ENCODE measurements around the gene ELOB.

Gene ELOB

GRCh38 chr16:2778630-2778958 is 1.5 kb upstream of the ELOB start:
- WGBS, result 97% methylated on average over 12 of the region's 12 CpGs
- Histone ChIP-seq H3K4me1 (ENCODE audit: insufficient read depth, low read length) (0 out of 2 replicates have a peak, but pooled peaks cover 8% of the 10 kb centered on the region), H3K9me3 (ENCODE audit: insufficient read depth, low read depth, low read length) (no peaks in the 10 kb centered on the region), H3K36me3 (ENCODE audit: insufficient read depth, low read length) (peaks cover 23% of the 10 kb centered on the region), H3K27me3 (ENCODE audit: insufficient read depth, low read length) (no peaks in the 10 kb centered on the region), H3K9ac (ENCODE audit: low read depth, low read length) (no peak overlapping the region), H3K4me3 (ENCODE audit: low read length) (peak overlapping the region; percentile 94), H3K27ac (ENCODE audit: low read depth, low read length) (no peak overlapping the region)

GRCh38 chr16:2777903-2778629 is 986 bp upstream of the ELOB start:
- H3K4me1 ChIP-seq (ENCODE audit: insufficient read depth, low read length), result 0 out of 2 replicates have a peak, but pooled peaks cover 8% of the 10 kb centered on the region
- peak overlapping the region; percentile 100 for H3K9ac ChIP-seq (ENCODE audit: low read depth, low read length)
- 20% methylated on average over 27 of the region's 27 CpGs for WGBS
- peak overlapping the region; percentile 94 for H3K4me3 ChIP-seq (ENCODE audit: low read length)
- H3K27ac ChIP-seq (ENCODE audit: low read depth, low read length), result peak overlapping the region; percentile 99
- H3K36me3 ChIP-seq (ENCODE audit: insufficient read depth, low read length), result peaks cover 28% of the 10 kb centered on the region
- no peaks in the 10 kb centered on the region for H3K9me3 ChIP-seq (ENCODE audit: insufficient read depth, low read depth, low read length)
- no peaks in the 10 kb centered on the region for H3K27me3 ChIP-seq (ENCODE audit: insufficient read depth, low read length)

DNA sequence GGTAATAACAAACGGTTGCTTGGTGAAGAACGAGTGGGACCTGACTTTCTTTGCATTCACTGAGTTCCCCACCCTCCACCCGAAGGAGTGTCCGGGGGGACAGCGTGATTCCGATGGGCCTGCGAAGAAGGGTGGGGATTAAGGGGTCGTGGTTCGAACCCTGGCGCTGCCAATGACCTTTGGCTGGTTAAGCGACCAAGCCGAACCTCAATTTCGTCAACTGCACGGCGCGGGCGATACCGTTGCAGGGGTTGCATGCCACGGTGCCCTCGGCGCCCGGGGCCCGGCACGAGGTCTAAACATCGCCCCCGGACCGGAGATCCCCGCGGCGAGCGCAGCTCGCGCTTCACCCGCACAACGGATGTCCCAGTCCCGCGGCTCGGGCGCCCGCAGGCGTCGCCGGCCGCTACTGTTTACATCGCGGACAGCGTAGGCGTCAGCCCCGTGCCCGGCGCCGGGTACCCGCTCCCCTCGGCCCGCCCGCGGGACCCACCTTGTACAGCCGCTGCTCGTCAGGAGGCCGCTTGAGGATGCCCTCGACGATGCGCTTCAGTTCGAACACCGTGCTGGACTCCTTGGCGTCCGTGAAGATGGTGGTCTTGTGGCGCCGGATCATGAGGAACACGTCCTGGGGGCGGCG is 460 bp downstream of the ELOB start:
- Histone ChIP-seq H3K4me1 (ENCODE audit: insufficient read depth, low read length) (0 out of 2 replicates have a peak, but pooled peaks cover 8% of the 10 kb centered on the region), H3K36me3 (ENCODE audit: insufficient read depth, low read length) (peaks cover 42% of the 10 kb centered on the region), H3K9me3 (ENCODE audit: insufficient read depth, low read depth, low read length) (no peaks in the 10 kb centered on the region), H3K4me3 (ENCODE audit: low read length) (peak overlapping the region; percentile 94), H3K27me3 (ENCODE audit: insufficient read depth, low read length) (no peaks in the 10 kb centered on the region), H3K9ac (ENCODE audit: low read depth, low read length) (peak overlapping the region; percentile 95), H3K27ac (ENCODE audit: low read depth, low read length) (peak overlapping the region; percentile 73; the same call in 1 of the 2 replicates)
- WGBS, result under 1% methylated on average over 72 of the region's 72 CpGs

GRCh38 chr16:2775765-2776499 is 1.1 kb downstream of the ELOB start:
- H3K27me3 ChIP-seq (ENCODE audit: insufficient read depth, low read length), result no peaks in the 10 kb centered on the region
- 0 out of 2 replicates have a peak, but pooled peaks cover 8% of the 10 kb centered on the region for H3K4me1 ChIP-seq (ENCODE audit: insufficient read depth, low read length)
- H3K9me3 ChIP-seq (ENCODE audit: insufficient read depth, low read depth, low read length), result no peaks in the 10 kb centered on the region
- peak overlapping the region; percentile 73; the same call in 1 of the 2 replicates for H3K27ac ChIP-seq (ENCODE audit: low read depth, low read length)
- H3K9ac ChIP-seq (ENCODE audit: low read depth, low read length), result peak overlapping the region; percentile 95
- peak overlapping the region; percentile 94 for H3K4me3 ChIP-seq (ENCODE audit: low read length)
- H3K36me3 ChIP-seq (ENCODE audit: insufficient read depth, low read length), result peaks cover 49% of the 10 kb centered on the region
- 61% methylated on average over 11 of the region's 11 CpGs for WGBS

DNA sequence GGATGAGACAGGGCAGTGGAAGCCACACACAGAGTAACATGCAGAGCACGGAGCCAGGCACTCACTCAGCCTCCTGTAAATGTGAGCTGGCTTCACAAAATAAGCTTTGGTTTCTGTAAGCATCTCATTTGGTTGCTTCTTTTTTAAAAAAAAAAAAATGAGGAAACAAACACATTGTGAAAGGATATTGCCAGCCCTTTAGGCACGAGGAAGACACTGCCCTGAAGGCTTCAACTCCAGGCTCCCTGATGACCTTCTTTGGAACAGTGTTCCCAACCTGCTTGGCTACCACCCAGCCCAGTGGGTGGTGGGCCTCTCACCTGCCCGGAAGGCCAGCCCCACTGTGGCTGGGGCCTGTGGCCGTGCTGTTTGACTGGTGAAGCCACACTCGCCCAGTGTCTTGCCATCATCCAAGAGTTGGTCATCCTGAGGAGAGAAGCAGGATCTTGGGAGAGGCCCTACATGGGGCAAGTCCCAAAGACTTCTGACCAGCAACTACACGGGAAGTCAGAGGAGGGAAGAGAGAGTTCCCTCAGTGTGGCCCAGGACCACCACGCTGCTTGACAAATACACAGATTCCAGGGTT is 1.9 kb downstream of the ELOB start:
- Histone ChIP-seq H3K36me3 (ENCODE audit: insufficient read depth, low read length) (peaks cover 56% of the 10 kb centered on the region), H3K9ac (ENCODE audit: low read depth, low read length) (no peak overlapping the region), H3K9me3 (ENCODE audit: insufficient read depth, low read depth, low read length) (no peaks in the 10 kb centered on the region), H3K27ac (ENCODE audit: low read depth, low read length) (no peak overlapping the region; the same call in 1 of the 2 replicates), H3K4me1 (ENCODE audit: insufficient read depth, low read length) (0 out of 2 replicates have a peak, but pooled peaks cover 8% of the 10 kb centered on the region), H3K4me3 (ENCODE audit: low read length) (no peak overlapping the region; the same call in 1 of the 2 replicates), H3K27me3 (ENCODE audit: insufficient read depth, low read length) (no peaks in the 10 kb centered on the region)
- 89% methylated on average over 7 of the region's 7 CpGs for WGBS

GRCh38 chr16:2774161-2774891 is 2.8 kb downstream of the ELOB start:
- Histone ChIP-seq H3K36me3 (ENCODE audit: insufficient read depth, low read length) (peaks cover 65% of the 10 kb centered on the region), H3K9me3 (ENCODE audit: insufficient read depth, low read depth, low read length) (no peaks in the 10 kb centered on the region), H3K4me3 (ENCODE audit: low read length) (no peak overlapping the region), H3K27ac (ENCODE audit: low read depth, low read length) (no peak overlapping the region), H3K27me3 (ENCODE audit: insufficient read depth, low read length) (no peaks in the 10 kb centered on the region), H3K9ac (ENCODE audit: low read depth, low read length) (no peak overlapping the region), H3K4me1 (ENCODE audit: insufficient read depth, low read length) (0 out of 2 replicates have a peak, but pooled peaks cover 8% of the 10 kb centered on the region)
- 78% methylated on average over 6 of the region's 7 CpGs for WGBS

- Histone ChIP-seq H3K9me3 (ENCODE audit: insufficient read depth, low read depth, low read length) (no peaks in the 10 kb centered on the region), H3K4me3 (ENCODE audit: low read length) (no peak overlapping the region), H3K27ac (ENCODE audit: low read depth, low read length) (peak overlapping the region; percentile 59; the same call in 1 of the 2 replicates), H3K9ac (ENCODE audit: low read depth, low read length) (no peak overlapping the region), H3K36me3 (ENCODE audit: insufficient read depth, low read length) (peaks cover 74% of the 10 kb centered on the region), H3K27me3 (ENCODE audit: insufficient read depth, low read length) (no peaks in the 10 kb centered on the region), H3K4me1 (ENCODE audit: insufficient read depth, low read length) (0 out of 2 replicates have a peak, but pooled peaks cover 5% of the 10 kb centered on the region)
- WGBS, result 90% methylated on average over 11 of the region's 12 CpGs
Measured at GRCh38 chr16:2773188-2773968, 3.7 kb downstream of the ELOB start.

DNA sequence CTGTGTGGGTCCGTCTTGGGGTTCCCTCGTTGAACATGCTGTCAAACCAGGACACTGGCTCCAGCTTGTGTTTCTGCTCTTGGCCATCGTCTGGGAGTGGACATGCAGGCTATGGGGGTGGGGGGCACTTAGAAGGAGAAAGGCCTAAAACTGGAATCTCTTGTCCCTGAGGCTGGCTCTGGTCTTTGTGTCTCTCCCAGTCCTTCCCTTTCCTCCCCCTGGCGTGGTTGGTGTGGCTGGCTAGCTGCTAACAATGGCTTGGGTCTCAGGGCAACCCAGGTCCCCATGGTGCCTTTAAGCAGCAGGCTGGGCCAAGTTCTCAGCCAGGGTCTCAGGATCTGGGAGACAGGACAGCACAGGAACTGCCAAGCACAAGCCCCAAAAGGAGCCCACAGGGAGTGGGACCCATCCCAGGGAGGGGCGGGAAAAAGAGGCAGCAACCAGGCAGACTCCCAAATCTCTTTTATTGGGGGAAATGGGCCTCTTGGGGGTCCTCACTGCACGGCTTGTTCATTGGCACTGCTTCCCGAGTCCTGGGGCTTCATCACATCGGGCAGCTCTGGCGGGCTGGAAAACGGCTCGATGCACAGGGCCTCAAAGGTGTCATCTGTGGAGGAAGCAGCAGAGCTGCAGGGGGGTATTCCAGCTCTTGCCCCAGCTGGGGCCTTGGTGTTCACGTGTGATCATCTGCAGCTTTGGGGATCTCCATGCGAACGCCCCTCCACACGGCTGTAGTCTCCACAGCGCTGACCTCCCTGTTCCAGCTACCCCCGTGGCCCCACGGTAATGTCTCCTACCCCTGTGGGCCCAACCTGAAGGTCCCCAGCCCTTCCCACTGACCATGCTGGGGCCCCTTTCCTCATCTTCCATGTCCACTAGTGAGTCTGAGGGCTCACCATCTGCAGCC is 5.3 kb downstream of the ELOB start:
- Histone ChIP-seq H3K36me3 (ENCODE audit: insufficient read depth, low read length) (peaks cover 91% of the 10 kb centered on the region), H3K4me1 (ENCODE audit: insufficient read depth, low read length) (0 out of 2 replicates have a peak, but pooled peaks cover 5% of the 10 kb centered on the region), H3K27me3 (ENCODE audit: insufficient read depth, low read length) (no peaks in the 10 kb centered on the region), H3K9ac (ENCODE audit: low read depth, low read length) (no peak overlapping the region), H3K27ac (ENCODE audit: low read depth, low read length) (peak overlapping the region; percentile 61; the same call in 1 of the 2 replicates), H3K9me3 (ENCODE audit: insufficient read depth, low read depth, low read length) (no peaks in the 10 kb centered on the region), H3K4me3 (ENCODE audit: low read length) (no peak overlapping the region)
- 94% methylated on average over 18 of the region's 18 CpGs for WGBS

Data from HUES64 (cell line).